GM12892 (cell line): ENCODE data around the gene MUS81.

Experiments
- POLR2A ChIP-seq: IDR thresholded peaks from 2 replicates; pipeline ENCODE4 v1.6.1; 2011; ENCODE audit warnings: low read depth, low read length, control low read depth
- POLR2AphosphoS5 ChIP-seq: IDR thresholded peaks from 2 replicates; pipeline ENCODE4 v1.6.1; 2011; ENCODE audit warnings: low read depth, low read length, control low read depth

DNA sequence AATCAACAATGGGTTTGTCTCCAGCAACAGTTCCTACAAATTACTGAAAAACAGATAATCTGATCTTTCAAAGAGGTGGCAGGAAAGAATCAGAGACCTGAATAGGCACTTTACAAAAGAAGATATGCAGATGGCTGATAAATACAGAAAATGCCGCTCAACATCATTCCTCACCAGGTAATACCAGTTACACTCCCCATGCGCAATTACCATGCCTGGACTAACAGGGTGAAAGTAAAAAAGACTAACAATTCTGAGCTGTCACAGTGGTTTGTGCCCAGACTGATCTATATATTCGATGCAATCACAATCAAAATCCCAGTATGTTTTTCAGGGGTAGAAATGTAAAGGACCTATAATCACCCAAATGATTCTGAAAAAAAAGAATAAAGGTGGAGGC, 16.4 kb upstream of the MUS81 start:
- TF ChIP-seq POLR2AphosphoS5 (no peak), POLR2A (no peak)
